Fibroblast of lung (primary cell): ENCODE data around the gene PACSIN2. TPM values are rescaled to one million over a fixed set of nuclear protein-coding genes. Genes with fewer than 3 reads are reported as not detected.

ENCODE experiments used
- DNase-seq, 2 donors: peaks; one replicate each; pipeline versions ENCODE4 v3.0.0 to v3.0.0-alpha.2; 2010; ENCODE audit warnings: low read depth in 2 of 2
- H2AFZ ChIP-seq: 2 replicates; pipeline ENCODE4 v1.5.1; 2012; ENCODE audit warnings: low read length, control low read depth, inconsistent platforms
- H3K27ac ChIP-seq: 2 replicates; pipeline ENCODE4 v1.5.1; 2011; ENCODE audit warnings: low read length, control low read depth; ENCODE audit not compliant: insufficient read depth
- H3K27me3 ChIP-seq: 2 replicates; pipeline ENCODE4 v1.5.1; 2011; ENCODE audit warnings: mild to moderate bottlenecking, low read length; ENCODE audit not compliant: control insufficient read depth, insufficient read depth
- H3K36me3 ChIP-seq: 2 replicates; pipeline ENCODE4 v1.5.1; 2011; ENCODE audit warnings: low read length; ENCODE audit not compliant: control insufficient read depth, insufficient read depth
- H3K4me1 ChIP-seq: 2 replicates; pipeline ENCODE4 v1.5.1; 2011; ENCODE audit warnings: low read length; ENCODE audit not compliant: control insufficient read depth, insufficient read depth; ENCODE audit errors: extremely low read depth
- H3K4me2 ChIP-seq: 2 replicates; pipeline ENCODE4 v1.5.1; 2011; ENCODE audit warnings: low read length, control low read depth; ENCODE audit not compliant: insufficient read depth; ENCODE audit errors: extremely low read depth
- H3K4me3 ChIP-seq, 4 experiments: fragments of 200-600 bp in 1 of 4; sonication (generic) in 1 of 4; replicated peaks in 1 of 4; 2 replicates each; pipeline ENCODE4 v1.5.1; 2011 to 2016; ENCODE audit warnings: low read length in 4 of 4, low read depth in 3 of 4, mild to moderate bottlenecking in 3 of 4, control low read depth in 2 of 4, inconsistent platforms in 1 of 4, mixed read lengths in 1 of 4; ENCODE audit not compliant: insufficient read depth in 1 of 4; ENCODE audit errors: control extremely low read depth in 1 of 4
- H3K79me2 ChIP-seq: 2 replicates; pipeline ENCODE4 v1.5.1; 2012; ENCODE audit warnings: mild to moderate bottlenecking, low read length, inconsistent platforms; ENCODE audit not compliant: control insufficient read depth, insufficient read depth
- H3K9ac ChIP-seq: 2 replicates; pipeline ENCODE4 v1.5.1; 2011; ENCODE audit warnings: mild to moderate bottlenecking, low read length, control low read depth; ENCODE audit not compliant: insufficient read depth
- H3K9me3 ChIP-seq: 2 replicates; pipeline ENCODE4 v1.5.1; 2012; ENCODE audit warnings: low read depth, low read length; ENCODE audit not compliant: control insufficient read depth, insufficient read depth
- H4K20me1 ChIP-seq: 2 replicates; pipeline ENCODE4 v1.5.1; 2011; ENCODE audit warnings: low read length; ENCODE audit not compliant: control insufficient read depth, insufficient read depth; ENCODE audit errors: extremely low read depth
- CTCF ChIP-seq, 2 donors: IDR thresholded peaks in 1 of 2; conservative IDR thresholded peaks in 1 of 2; 1 replicate in 1 of 2; 2 replicates in 1 of 2; pipeline ENCODE4 v1.5.1; 2011 to 2012; ENCODE audit warnings: low read length in 2 of 2, control low read depth in 1 of 2, inconsistent platforms in 1 of 2, low read depth in 1 of 2, mild to moderate bottlenecking in 1 of 2
- EZH2 ChIP-seq: IDR thresholded peaks from 2 replicates; pipeline ENCODE4 v1.5.1; 2012; ENCODE audit warnings: low read length, control low read depth, mild to moderate bottlenecking; ENCODE audit errors: missing control alignments
- polyA plus RNA-seq, 2 donors: library from polyadenylated mRNA; depleted of rRNA in 1 of 2; stranded (reverse) in 1 of 2; unstranded in 1 of 2; fragments of >200 nt; gene quantifications; 2 replicates each; pipeline ENCODE4 v1.2.1, GENCODE V29; 2011 to 2012; ENCODE audit warnings: missing spikeins in 1 of 2
- total RNA-seq: library from RNA; depleted of rRNA; stranded (reverse); fragments of >200 nt; gene quantifications from 2 replicates; pipeline ENCODE4 v1.2.1, GENCODE V29; 2014

PACSIN2 gene
- total and polyA plus RNA-seq, 2 donors (not counting 1 experiment from before 2014, with no cell fraction given) = 30.1 to 41.4 TPM

- Histone ChIP-seq H3K9ac (no peak overlapping the region), H3K9me3 (no peaks in the 10 kb centered on the region), H3K36me3 (no peaks in the 10 kb centered on the region), H3K27ac (peak overlapping the region; percentile 1), H4K20me1 (no peaks in the 10 kb centered on the region), H2AFZ (no peak overlapping the region), H3K79me2 (peaks cover 1% of the 10 kb centered on the region), H3K27me3 (no peaks in the 10 kb centered on the region), H3K4me1 (peaks cover 8% of the 10 kb centered on the region), H3K4me2 (no peak overlapping the region), H3K4me3 (no peak overlapping the region)
- peak in 1 of 2 donors; percentile 61 for DNase-seq
- TF ChIP-seq EZH2 = no peak
- peak in 1 of 2 donors; percentile 32 for TF ChIP-seq CTCF (conservative IDR thresholded peaks at IDR 0.05 in 1 of 2, IDR thresholded peaks at IDR 0.05 in 1 of 2; ENCODE audit: low read depth in 1 of 2, low read length in 2 of 2)
These were observed 112.0 kb downstream of the PACSIN2 start for GRCh38 chr22:42902875-42903510.

- H3K9ac ChIP-seq = no peak overlapping the region
- no peaks in the 10 kb centered on the region for H3K36me3 ChIP-seq
- H3K27me3 ChIP-seq = no peaks in the 10 kb centered on the region
- H3K4me2 ChIP-seq = no peak overlapping the region
- DNase-seq = no peak
- H3K4me3 ChIP-seq = no peak overlapping the region
- no peak overlapping the region for H2AFZ ChIP-seq
- no peaks in the 10 kb centered on the region for H3K9me3 ChIP-seq
- TF ChIP-seq CTCF (conservative IDR thresholded peaks at IDR 0.05 in 1 of 2, IDR thresholded peaks at IDR 0.05 in 1 of 2; ENCODE audit: low read depth in 1 of 2, low read length in 2 of 2) = peak in 1 of 2 donors; percentile 17
- no peak for TF ChIP-seq EZH2
- H3K4me1 ChIP-seq = peaks cover 4% of the 10 kb centered on the region
- H3K27ac ChIP-seq = no peak overlapping the region
- H4K20me1 ChIP-seq = no peaks in the 10 kb centered on the region
- peaks cover 1% of the 10 kb centered on the region for H3K79me2 ChIP-seq
These were observed 113.0 kb downstream of the PACSIN2 start for GRCh38 chr22:42901790-42902508.

GRCh38 chr22:42897960-42898359 lies 117.0 kb downstream of the PACSIN2 start:
- Histone ChIP-seq H4K20me1 (no peaks in the 10 kb centered on the region), H3K4me2 (no peak overlapping the region), H3K9me3 (no peaks in the 10 kb centered on the region), H3K4me3 (no peak overlapping the region), H3K4me1 (no peaks in the 10 kb centered on the region), H2AFZ (no peak overlapping the region), H3K9ac (no peak overlapping the region), H3K27ac (no peak overlapping the region), H3K27me3 (no peaks in the 10 kb centered on the region), H3K36me3 (no peaks in the 10 kb centered on the region), H3K79me2 (no peaks in the 10 kb centered on the region)
- TF ChIP-seq EZH2 = no peak
- no peak for TF ChIP-seq CTCF (conservative IDR thresholded peaks at IDR 0.05 in 1 of 2, IDR thresholded peaks at IDR 0.05 in 1 of 2; ENCODE audit: low read depth in 1 of 2, low read length in 2 of 2)
- DNase-seq = no peak
